GM23248 (cell line): ENCODE results near the gene SDR42E1.

Experiments
- EZH2 ChIP-seq: fragments of 200-600 bp; sonication (generic); IDR thresholded peaks from 2 replicates; pipeline ENCODE4 v1.6.1; 2018; ENCODE audit warnings: antibody characterized with exemption, mild to moderate bottlenecking; ENCODE audit not compliant: insufficient read depth, poor library complexity, severe bottlenecking
- EZH2phosphoT487 ChIP-seq: fragments of 200-600 bp; sonication (generic); IDR thresholded peaks from 2 replicates; pipeline ENCODE4 v1.6.1; 2018; ENCODE audit warnings: antibody characterized with exemption, moderate library complexity, mild to moderate bottlenecking, low read depth; ENCODE audit not compliant: insufficient read depth

GRCh38 chr16:82004601-82005000, 6.7 kb downstream of the SDR42E1 start:
- no peak for TF ChIP-seq EZH2phosphoT487
- TF ChIP-seq EZH2: no peak
